ENCODE results near the gene CDH15. TPM values are rescaled to one million over a fixed set of nuclear protein-coding genes. Genes with fewer than 3 reads are reported as not detected.

Gene CDH15
- total and polyA plus RNA-seq, 4 donors: 0.09 to 2.1 (median 1.3) TPM

GRCh38 chr16:89159066-89159849, 12.3 kb upstream of the CDH15 start:
- DNase-seq (no peak), ATAC-seq (ENCODE audit: insufficient read depth, low FRiP score) (no peak)
- H3K27me3 ChIP-seq (ENCODE audit: control insufficient read depth in 3 of 3, insufficient read depth in 3 of 3, low read length in 2 of 3): peaks cover 0 to 6% (median 0%) of the 10 kb centered on the region in 3 donors
- no peak for TF ChIP-seq CTCF (IDR thresholded peaks at IDR 0.05; ENCODE audit: control extremely low read depth, extremely low read depth)
- no peaks in the 10 kb centered on the region for H3K36me3 ChIP-seq (ENCODE audit: control insufficient read depth in 4 of 4, insufficient read depth in 4 of 4, low read length in 4 of 4)
- H3K27ac ChIP-seq (ENCODE audit: low read depth in 1 of 2, low read length in 1 of 2): no peak overlapping the region
- H3K9ac ChIP-seq (ENCODE audit: insufficient read depth in 1 of 2, low read length in 2 of 2): no peak overlapping the region
- H3K4me3 ChIP-seq: no peak overlapping the region
- WGBS, 2 donors: 77 to 85% methylated on average over 45 to 48 of the region's 48 CpGs
- H3K9me3 ChIP-seq (ENCODE audit: control insufficient read depth in 4 of 4, insufficient read depth in 3 of 4, low read length in 3 of 4): no peaks in the 10 kb centered on the region
- peaks cover 5 to 23% (median 14%) of the 10 kb centered on the region in 5 donors for H3K4me1 ChIP-seq (ENCODE audit: control insufficient read depth in 5 of 5, insufficient read depth in 5 of 5, low read length in 5 of 5)

GRCh38 chr16:89159850-89160354, 11.6 kb upstream of the CDH15 start:
- ATAC-seq (ENCODE audit: insufficient read depth, low FRiP score): no peak
- Histone ChIP-seq H3K9me3 (ENCODE audit: control insufficient read depth in 4 of 4, insufficient read depth in 3 of 4, low read length in 3 of 4) (no peaks in the 10 kb centered on the region), H3K36me3 (ENCODE audit: control insufficient read depth in 4 of 4, insufficient read depth in 4 of 4, low read length in 4 of 4) (no peaks in the 10 kb centered on the region), H3K9ac (ENCODE audit: insufficient read depth in 1 of 2, low read length in 2 of 2) (no peak overlapping the region), H3K27ac (ENCODE audit: low read depth in 1 of 2, low read length in 1 of 2) (no peak overlapping the region), H3K27me3 (ENCODE audit: control insufficient read depth in 3 of 3, insufficient read depth in 3 of 3, low read length in 2 of 3) (peaks cover 0 to 6% (median 0%) of the 10 kb centered on the region in 3 donors), H3K4me1 (ENCODE audit: control insufficient read depth in 5 of 5, insufficient read depth in 5 of 5, low read length in 5 of 5) (peaks cover 4 to 19% (median 10%) of the 10 kb centered on the region in 5 donors), H3K4me3 (no peak overlapping the region)
- no peak for DNase-seq
- WGBS, 2 donors: 88 to 91% methylated on average over 20 of the region's 20 CpGs
- no peak for TF ChIP-seq CTCF (IDR thresholded peaks at IDR 0.05; ENCODE audit: control extremely low read depth, extremely low read depth)

- no peak overlapping the region for H3K4me3 ChIP-seq
- TF ChIP-seq CTCF (IDR thresholded peaks at IDR 0.05; ENCODE audit: control extremely low read depth, extremely low read depth): no peak
- no peaks in the 10 kb centered on the region for H3K9me3 ChIP-seq (ENCODE audit: control insufficient read depth in 4 of 4, insufficient read depth in 3 of 4, low read length in 3 of 4)
- peaks cover 0 to 6% (median 0%) of the 10 kb centered on the region in 3 donors for H3K27me3 ChIP-seq (ENCODE audit: control insufficient read depth in 3 of 3, insufficient read depth in 3 of 3, low read length in 2 of 3)
- DNase-seq: no peak
- H3K9ac ChIP-seq (ENCODE audit: insufficient read depth in 1 of 2, low read length in 2 of 2): no peak overlapping the region
- 85 to 87% methylated on average over 29 of the region's 29 CpGs for WGBS, 2 donors
- H3K27ac ChIP-seq (ENCODE audit: low read depth in 1 of 2, low read length in 1 of 2): no peak overlapping the region
- H3K36me3 ChIP-seq (ENCODE audit: control insufficient read depth in 4 of 4, insufficient read depth in 4 of 4, low read length in 4 of 4): no peaks in the 10 kb centered on the region
- peaks cover 0 to 7% (median 1%) of the 10 kb centered on the region in 5 donors for H3K4me1 ChIP-seq (ENCODE audit: control insufficient read depth in 5 of 5, insufficient read depth in 5 of 5, low read length in 5 of 5)
- no peak for ATAC-seq (ENCODE audit: insufficient read depth, low FRiP score)
Measured at GRCh38 chr16:89160977-89161701, 10.4 kb upstream of the CDH15 start.
